ENCODE measurements around the gene ZNF337. TPM values are rescaled to one million over a fixed set of nuclear protein-coding genes. Genes with fewer than 3 reads are reported as not detected.
"Not testable (repeated sequence)": the region's sequence is repeated elsewhere in the genome, so short reads cannot be mapped to it uniquely, and the experiment has no call there.

The ZNF337 gene
- total RNA-seq, 1 donor from 2014 or later = 16.7 TPM

DNA sequence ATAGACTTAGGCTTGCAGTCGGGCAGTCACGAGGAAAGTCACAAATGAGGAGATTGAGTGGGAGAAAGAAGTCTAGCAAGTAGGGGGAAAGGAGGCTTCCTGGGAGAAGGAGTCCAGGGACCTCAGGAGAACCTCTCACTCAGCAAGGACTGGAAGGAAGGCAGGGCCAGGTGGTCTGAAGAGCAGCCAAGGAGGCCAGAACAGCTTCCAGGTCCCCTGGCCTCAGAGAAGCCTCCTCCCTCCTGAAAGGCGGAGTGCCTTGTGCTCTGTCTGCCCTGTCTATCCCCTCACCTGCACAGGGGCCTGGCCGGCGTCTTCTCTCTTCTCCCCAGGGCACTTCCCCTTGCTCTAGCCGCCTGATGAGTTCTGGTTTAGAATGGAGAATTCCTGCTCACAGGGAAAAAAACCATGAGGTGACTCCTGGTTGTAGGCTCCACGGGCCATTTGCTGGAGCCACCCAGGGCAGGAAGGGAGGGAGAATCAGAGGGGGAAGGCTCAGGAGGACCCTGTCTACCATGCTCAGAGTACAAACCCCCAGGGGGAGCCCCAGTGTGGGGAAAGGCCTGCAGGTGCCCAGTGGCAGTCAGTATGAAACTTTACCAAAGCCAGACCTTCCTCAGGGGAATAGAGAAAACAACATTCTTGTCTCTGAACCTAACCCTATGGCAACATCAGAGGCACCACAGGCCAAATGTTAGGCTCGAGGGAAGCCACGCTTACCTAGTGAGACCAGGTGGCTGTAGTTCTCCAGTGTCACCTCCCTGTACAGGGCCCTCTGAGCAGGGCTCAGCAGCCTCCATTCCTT is 11.2 kb downstream of the ZNF337 start:
- Mint-ChIP-seq H3K27me3 (ENCODE audit: unreplicated experiment) (no peaks in the 10 kb centered on the region), H3K4me3 (ENCODE audit: unreplicated experiment) (peak overlapping the region; percentile 48), H3K27ac (ENCODE audit: unreplicated experiment) (no peak overlapping the region), H3K4me1 (ENCODE audit: unreplicated experiment) (peaks cover 8% of the 10 kb centered on the region), H3K9me3 (ENCODE audit: unreplicated experiment) (no peaks in the 10 kb centered on the region), H3K36me3 (ENCODE audit: low read depth, unreplicated experiment) (peaks cover 20% of the 10 kb centered on the region)
- no peak for DNase-seq (ENCODE audit: low spot score)
- TF ChIP-seq, protein P1, sequence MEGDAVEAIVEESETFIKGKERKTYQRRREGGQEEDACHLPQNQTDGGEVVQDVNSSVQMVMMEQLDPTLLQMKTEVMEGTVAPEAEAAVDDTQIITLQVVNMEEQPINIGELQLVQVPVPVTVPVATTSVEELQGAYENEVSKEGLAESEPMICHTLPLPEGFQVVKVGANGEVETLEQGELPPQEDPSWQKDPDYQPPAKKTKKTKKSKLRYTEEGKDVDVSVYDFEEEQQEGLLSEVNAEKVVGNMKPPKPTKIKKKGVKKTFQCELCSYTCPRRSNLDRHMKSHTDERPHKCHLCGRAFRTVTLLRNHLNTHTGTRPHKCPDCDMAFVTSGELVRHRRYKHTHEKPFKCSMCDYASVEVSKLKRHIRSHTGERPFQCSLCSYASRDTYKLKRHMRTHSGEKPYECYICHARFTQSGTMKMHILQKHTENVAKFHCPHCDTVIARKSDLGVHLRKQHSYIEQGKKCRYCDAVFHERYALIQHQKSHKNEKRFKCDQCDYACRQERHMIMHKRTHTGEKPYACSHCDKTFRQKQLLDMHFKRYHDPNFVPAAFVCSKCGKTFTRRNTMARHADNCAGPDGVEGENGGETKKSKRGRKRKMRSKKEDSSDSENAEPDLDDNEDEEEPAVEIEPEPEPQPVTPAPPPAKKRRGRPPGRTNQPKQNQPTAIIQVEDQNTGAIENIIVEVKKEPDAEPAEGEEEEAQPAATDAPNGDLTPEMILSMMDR (IDR thresholded peaks at IDR 0.05; ENCODE audit: unreplicated experiment) = no peak

DNA sequence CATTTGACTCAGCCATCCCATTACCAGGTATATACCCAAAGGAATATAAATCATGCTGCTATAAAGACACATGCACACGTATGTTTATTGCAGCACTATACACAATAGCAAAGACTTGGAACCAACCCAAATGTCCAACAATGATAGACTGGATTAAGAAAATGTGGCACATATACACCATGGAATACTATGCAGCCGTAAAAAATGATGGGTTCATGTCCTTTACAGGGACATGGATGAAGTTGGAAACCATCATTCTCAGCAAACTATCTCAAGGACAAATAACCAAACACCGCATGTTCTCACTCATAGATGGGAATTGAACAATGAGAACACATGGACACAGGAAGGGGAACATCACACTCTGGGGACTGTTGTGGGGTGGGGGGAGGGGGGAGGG is 12.8 kb downstream of the ZNF337 start:
- not testable (repeated sequence) for H3K4me1 Mint-ChIP-seq (ENCODE audit: unreplicated experiment); H3K27ac Mint-ChIP-seq (ENCODE audit: unreplicated experiment); H3K4me3 Mint-ChIP-seq (ENCODE audit: unreplicated experiment); H3K9me3 Mint-ChIP-seq (ENCODE audit: unreplicated experiment); DNase-seq (ENCODE audit: low spot score); H3K27me3 Mint-ChIP-seq (ENCODE audit: unreplicated experiment)
- H3K36me3 Mint-ChIP-seq (ENCODE audit: low read depth, unreplicated experiment) = peaks cover 20% of the 10 kb centered on the region

DNA sequence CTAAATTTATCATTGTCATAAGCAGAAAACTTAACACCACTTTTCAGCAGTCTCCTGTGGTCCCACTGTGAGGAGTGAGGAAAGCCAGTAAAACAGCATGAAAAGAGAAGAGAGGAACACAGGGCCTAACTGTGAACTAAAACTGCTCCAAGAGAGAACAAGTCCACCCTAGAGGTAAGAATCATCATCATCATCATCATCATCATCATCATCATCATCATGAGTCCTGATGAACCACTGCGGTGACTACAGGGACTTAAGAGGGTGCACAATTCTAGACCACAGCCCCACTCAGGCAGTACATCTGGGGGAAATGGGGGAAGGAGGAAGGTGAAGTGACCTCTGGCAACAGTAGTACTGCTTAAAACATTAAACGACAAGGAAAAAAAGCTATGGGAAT is 13.6 kb downstream of the ZNF337 start:
- Mint-ChIP-seq H3K4me3 (ENCODE audit: unreplicated experiment) (peak overlapping the region; percentile 26), H3K9me3 (ENCODE audit: unreplicated experiment) (no peaks in the 10 kb centered on the region), H3K36me3 (ENCODE audit: low read depth, unreplicated experiment) (peaks cover 20% of the 10 kb centered on the region), H3K4me1 (ENCODE audit: unreplicated experiment) (peaks cover 8% of the 10 kb centered on the region), H3K27me3 (ENCODE audit: unreplicated experiment) (no peaks in the 10 kb centered on the region), H3K27ac (ENCODE audit: unreplicated experiment) (no peak overlapping the region)
- DNase-seq (ENCODE audit: low spot score) = no peak
- TF ChIP-seq, protein P1 (IDR thresholded peaks at IDR 0.05; ENCODE audit: unreplicated experiment) = no peak

DNA sequence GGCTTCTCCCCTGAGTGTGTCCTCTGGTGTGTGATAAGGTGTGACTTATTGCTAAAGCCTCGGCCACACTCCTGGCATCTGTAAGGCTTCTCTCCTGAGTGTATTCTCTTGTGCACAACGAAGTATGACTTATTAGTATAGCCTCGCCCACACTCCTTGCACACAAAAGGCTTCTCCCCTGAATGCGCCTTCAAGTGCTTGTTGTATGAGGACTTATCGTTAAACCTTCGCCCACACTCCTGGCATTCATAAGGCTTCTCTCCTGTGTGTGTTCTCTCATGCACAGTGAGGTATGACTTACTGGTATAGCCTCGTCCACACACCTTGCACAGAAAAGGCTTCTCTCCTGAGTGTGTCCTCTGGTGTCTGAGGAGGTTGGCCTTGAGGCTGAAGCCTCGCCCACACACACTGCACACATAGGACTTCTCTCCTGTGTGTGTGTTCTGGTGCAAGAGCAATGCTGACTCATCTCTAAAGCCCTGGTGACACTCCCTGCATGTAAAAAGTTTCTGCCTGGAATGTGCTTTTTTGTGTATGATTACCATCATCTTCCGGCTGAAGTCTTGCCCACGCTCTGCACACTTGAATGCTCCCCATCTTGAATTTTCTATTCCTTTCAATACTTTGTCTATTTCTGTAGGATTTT is 20.4 kb downstream of the ZNF337 start:
- Mint-ChIP-seq H3K27me3 (ENCODE audit: unreplicated experiment) (no peaks in the 10 kb centered on the region), H3K9me3 (ENCODE audit: unreplicated experiment) (no peaks in the 10 kb centered on the region), H3K4me3 (ENCODE audit: unreplicated experiment) (peak overlapping the region; percentile 22), H3K36me3 (ENCODE audit: low read depth, unreplicated experiment) (peaks cover 39% of the 10 kb centered on the region), H3K4me1 (ENCODE audit: unreplicated experiment) (peaks cover 3% of the 10 kb centered on the region), H3K27ac (ENCODE audit: unreplicated experiment) (no peak overlapping the region)
- TF ChIP-seq, protein P1 (IDR thresholded peaks at IDR 0.05; ENCODE audit: unreplicated experiment) = no peak
- no peak for DNase-seq (ENCODE audit: low spot score)

DNA sequence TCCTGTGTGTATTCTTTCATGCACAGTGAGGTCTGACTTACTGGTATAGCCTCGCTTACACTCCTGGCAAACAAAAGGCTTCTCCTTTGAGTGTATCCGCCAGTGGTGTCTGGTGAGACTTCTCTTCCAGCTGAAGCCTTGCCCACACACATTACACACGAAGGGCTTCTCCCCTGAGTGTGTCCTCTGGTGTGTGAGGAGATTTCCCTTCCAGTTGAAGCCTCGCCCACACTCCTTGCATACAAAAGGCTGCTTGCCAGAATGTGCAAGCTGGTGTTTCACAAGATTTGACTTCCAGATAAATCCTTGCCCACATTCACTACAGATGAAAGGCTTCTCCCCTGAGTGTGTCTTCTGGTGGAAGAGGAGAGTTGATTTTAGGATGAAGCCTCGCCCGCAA is 21.5 kb downstream of the ZNF337 start:
- TF ChIP-seq, protein P1 (IDR thresholded peaks at IDR 0.05; ENCODE audit: unreplicated experiment) = no peak
- Mint-ChIP-seq H3K4me1 (ENCODE audit: unreplicated experiment) (peaks cover 3% of the 10 kb centered on the region), H3K4me3 (ENCODE audit: unreplicated experiment) (peak overlapping the region; percentile 5), H3K27me3 (ENCODE audit: unreplicated experiment) (no peaks in the 10 kb centered on the region), H3K9me3 (ENCODE audit: unreplicated experiment) (no peaks in the 10 kb centered on the region), H3K36me3 (ENCODE audit: low read depth, unreplicated experiment) (peaks cover 39% of the 10 kb centered on the region), H3K27ac (ENCODE audit: unreplicated experiment) (no peak overlapping the region)
- DNase-seq (ENCODE audit: low spot score) = no peak

All from endothelial cell (in vitro differentiated cells).